Mesodermal cell (in vitro differentiated cells): ENCODE results near the gene LRMDA.
A peak's percentile ranks its signal among the peaks of the same experiment; 100 is the strongest.

Source experiments
- H3K27ac ChIP-seq: 2 replicates; pipeline ENCODE4 v1.7.0; 2013; ENCODE audit warnings: mild to moderate bottlenecking, low read depth, low read length, moderate library complexity; ENCODE audit not compliant: severe bottlenecking
- H3K36me3 ChIP-seq: 2 replicates; pipeline ENCODE4 v1.7.1; 2013; ENCODE audit warnings: mild to moderate bottlenecking, low read length, moderate library complexity; ENCODE audit not compliant: control insufficient read depth, insufficient read depth
- H3K4me1 ChIP-seq: one replicate; pipeline ENCODE4 v1.7.1; 2013; ENCODE audit warnings: mild to moderate bottlenecking, low read length; ENCODE audit not compliant: insufficient read depth, control insufficient read depth, poor library complexity, severe bottlenecking
- H3K4me3 ChIP-seq: 2 replicates; pipeline ENCODE4 v1.7.0; 2013; ENCODE audit warnings: low read length, control low read depth, mild to moderate bottlenecking; ENCODE audit not compliant: insufficient read depth, poor library complexity, severe bottlenecking; ENCODE audit errors: extremely low read depth
- H3K9me3 ChIP-seq: 2 replicates; pipeline ENCODE4 v1.7.1; 2013; ENCODE audit warnings: mild to moderate bottlenecking, low read length, moderate library complexity; ENCODE audit not compliant: control insufficient read depth
- WGBS, 2 experiments: methylation state at CpG; one replicate each; pipeline ENCODE4 v1.1.5; 2013; ENCODE audit warnings: missing lambda C conversion rate in 2 of 2; ENCODE audit not compliant: insufficient coverage in 2 of 2; 5-methylcytosine and 5-hydroxymethylcytosine counted together

Gene LRMDA

GRCh38 chr10:75770626-75771081 lies 339.2 kb downstream of the LRMDA start:
- 76 to 77% methylated on average over 5 to 7 of the region's 7 CpGs for WGBS, 2 experiments

DNA sequence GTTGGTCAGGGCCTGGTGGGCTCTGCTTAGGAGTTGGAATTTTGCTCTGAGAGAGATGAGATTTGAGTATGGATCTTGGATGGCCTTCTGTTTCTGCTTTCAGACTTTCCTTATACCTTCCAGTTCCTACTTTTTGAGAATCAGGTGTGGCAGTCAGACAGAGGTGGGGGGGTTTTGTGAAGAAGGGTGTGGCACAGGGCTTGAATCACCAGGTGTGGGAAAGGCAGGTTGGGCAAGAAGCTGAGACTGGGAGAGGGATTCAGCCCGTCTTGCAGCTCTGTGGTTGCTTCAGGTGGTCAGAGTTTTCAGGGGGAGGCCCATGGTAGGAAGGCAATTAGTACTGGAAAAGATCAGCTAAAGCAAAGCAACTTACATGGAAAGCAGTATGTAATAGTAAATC lies 340.2 kb downstream of the LRMDA start:
- 100% methylated on average over 1 of the region's 1 CpG; no CpG with 5 or more reads in 1 of the 2 experiments for WGBS, 2 experiments
- H3K4me3 ChIP-seq = no peak overlapping the region
- H3K9me3 ChIP-seq = no peaks in the 10 kb centered on the region
- no peaks in the 10 kb centered on the region for H3K4me1 ChIP-seq
- H3K36me3 ChIP-seq = no peaks in the 10 kb centered on the region
- no peak overlapping the region for H3K27ac ChIP-seq

More at GRCh38 chr10:75770626-75771081, 339.2 kb downstream of the LRMDA start:
- no peak overlapping the region for H3K27ac ChIP-seq
- H3K36me3 ChIP-seq = no peaks in the 10 kb centered on the region
- no peaks in the 10 kb centered on the region for H3K4me1 ChIP-seq
- H3K9me3 ChIP-seq = no peaks in the 10 kb centered on the region
- no peak overlapping the region for H3K4me3 ChIP-seq

DNA sequence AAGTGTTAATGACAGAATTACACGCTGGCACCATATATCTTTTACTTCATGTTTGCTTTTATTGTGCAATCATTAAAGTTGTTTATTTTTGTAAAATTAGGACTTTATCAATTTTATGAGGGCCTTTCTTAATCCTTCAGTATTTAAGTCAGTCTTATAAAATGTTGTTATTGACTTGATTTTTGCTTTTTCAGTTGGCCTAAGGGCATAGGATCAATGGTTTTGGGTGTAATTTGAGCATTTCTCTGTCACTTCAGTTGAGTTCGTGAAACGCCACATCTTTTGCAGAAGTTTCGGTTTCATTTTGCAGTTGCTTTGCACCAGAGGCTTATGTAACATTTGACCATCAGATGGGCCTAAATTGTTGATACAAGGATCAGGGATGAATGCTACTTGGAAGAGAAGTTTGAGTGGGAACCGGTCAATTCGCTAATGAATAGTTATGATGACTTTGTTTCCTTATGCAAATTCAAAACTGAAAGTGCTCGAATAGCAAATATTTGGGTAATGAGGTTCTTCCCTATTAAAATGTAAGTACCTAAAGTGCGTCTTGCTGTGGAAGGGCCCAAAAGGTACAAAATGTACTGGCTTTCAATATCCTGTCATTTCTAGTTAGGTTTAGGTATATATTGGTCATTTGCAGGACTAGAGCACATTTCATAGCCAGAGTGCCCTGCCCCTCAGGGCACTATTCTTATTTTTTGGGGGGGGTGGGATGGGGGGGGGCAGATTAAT lies 340.9 kb downstream of the LRMDA start:
- 88 to 89% methylated on average over 4 to 6 of the region's 8 CpGs for whole genome bisulfite sequencing, 2 experiments
- Histone ChIP-seq H3K9me3 (no peaks in the 10 kb centered on the region), H3K4me3 (no peak overlapping the region), H3K4me1 (no peaks in the 10 kb centered on the region), H3K36me3 (no peaks in the 10 kb centered on the region), H3K27ac (no peak overlapping the region)

- Histone ChIP-seq H3K27ac (no peak overlapping the region), H3K4me1 (no peaks in the 10 kb centered on the region), H3K4me3 (no peak overlapping the region), H3K36me3 (no peaks in the 10 kb centered on the region), H3K9me3 (no peaks in the 10 kb centered on the region)
- 86 to 100% methylated on average over 4 to 5 of the region's 5 CpGs for WGBS, 2 experiments
Observed at GRCh38 chr10:75773231-75773780, 341.9 kb downstream of the LRMDA start.

DNA sequence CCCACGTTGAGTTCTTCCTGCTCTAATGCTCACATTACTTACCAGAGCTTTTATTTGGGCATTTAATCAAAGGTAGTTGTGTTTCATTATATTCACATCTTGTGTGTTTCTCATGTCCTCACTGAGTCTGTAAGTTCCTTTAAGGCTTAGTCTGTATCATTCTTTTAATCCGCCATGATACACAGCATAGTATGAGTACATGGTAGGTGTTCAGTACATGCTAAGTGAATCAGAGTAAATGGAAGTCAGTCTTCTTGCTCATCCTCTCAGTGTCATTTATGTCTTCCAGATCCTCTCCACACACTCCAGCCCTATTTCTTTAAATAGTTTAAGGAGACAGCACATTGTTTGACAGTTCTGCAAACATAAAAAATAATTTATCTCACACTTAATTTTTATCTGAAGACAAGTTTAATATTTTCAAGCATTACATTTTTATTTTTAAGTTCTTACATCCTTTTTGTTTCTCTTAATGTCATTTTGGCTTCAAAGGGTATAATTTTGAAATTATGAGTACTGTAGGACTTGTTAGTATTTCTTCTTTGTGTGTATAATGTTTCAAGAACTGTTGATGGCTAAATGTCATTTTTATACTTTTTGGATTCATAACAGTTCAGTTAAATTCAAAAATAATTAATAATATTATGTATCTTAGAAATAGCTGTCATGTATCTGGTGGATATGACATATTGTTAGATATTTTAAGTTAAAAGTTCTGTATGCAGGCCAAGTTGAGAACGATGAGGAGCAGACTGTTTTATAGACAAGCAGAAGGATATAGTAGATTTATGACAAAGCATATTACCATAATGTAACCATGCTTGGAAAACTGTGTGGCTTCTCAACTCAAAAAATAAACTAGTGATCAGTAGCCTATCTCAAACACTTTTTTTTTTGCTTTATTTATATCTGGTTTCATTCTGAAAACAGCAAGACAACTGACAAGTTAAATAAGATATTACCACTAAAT lies 342.7 kb downstream of the LRMDA start:
- H3K4me3 ChIP-seq = no peak overlapping the region
- H3K27ac ChIP-seq = peak overlapping the region; percentile 23
- no peaks in the 10 kb centered on the region for H3K9me3 ChIP-seq
- H3K36me3 ChIP-seq = no peaks in the 10 kb centered on the region
- WGBS, 2 experiments = 90% methylated on average over 2 of the region's 3 CpGs; no CpG with 5 or more reads in 1 of the 2 experiments
- no peaks in the 10 kb centered on the region for H3K4me1 ChIP-seq

GRCh38 chr10:75774783-75775490 lies 343.5 kb downstream of the LRMDA start:
- Histone ChIP-seq H3K9me3 (no peaks in the 10 kb centered on the region), H3K4me3 (no peak overlapping the region), H3K27ac (peak overlapping the region; percentile 23), H3K36me3 (no peaks in the 10 kb centered on the region), H3K4me1 (no peaks in the 10 kb centered on the region)
- 97 to 100% methylated on average over 2 to 4 of the region's 6 CpGs for WGBS, 2 experiments

DNA sequence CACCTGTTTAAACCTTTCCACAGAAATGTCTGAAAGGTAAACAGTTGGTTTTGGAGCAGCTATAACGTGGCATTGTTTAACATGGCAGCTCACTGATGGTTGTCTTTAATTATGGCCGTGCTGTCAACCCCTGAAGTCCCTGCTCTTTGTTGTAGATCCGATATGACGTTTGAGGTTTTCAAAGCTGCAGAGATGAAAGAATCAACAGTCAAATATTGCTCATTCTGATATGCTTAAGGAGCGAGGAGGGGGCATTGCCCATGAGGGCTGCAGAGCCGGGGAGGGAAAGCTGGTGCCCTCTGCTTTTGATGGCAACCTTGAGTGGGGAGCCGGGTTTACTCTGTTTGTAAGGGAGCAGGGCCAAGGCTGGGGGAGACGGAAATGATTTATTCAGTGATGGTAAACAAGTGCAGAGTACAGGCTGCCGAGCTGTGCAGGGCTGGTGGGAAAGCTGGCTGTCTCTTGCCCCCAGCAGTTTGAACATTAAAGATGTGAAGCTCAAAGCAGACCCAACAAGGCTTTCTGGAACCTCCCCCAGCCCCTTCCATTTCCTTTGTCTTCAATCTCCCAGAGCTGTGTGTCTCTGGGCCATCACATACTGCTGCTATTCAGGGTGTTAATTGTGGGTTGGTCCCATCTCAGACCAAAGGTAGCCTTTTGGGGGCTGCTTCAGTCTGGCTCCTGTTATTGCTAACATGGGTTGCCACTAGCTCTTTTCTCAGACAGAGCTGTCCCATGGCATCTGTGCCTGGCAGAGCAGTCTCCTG lies 345.5 kb downstream of the LRMDA start:
- no peaks in the 10 kb centered on the region for H3K4me1 ChIP-seq
- H3K9me3 ChIP-seq = no peaks in the 10 kb centered on the region
- no peak overlapping the region for H3K27ac ChIP-seq
- 88 to 96% methylated on average over 7 to 8 of the region's 9 CpGs for WGBS, 2 experiments
- H3K4me3 ChIP-seq = no peak overlapping the region
- H3K36me3 ChIP-seq = no peaks in the 10 kb centered on the region

DNA sequence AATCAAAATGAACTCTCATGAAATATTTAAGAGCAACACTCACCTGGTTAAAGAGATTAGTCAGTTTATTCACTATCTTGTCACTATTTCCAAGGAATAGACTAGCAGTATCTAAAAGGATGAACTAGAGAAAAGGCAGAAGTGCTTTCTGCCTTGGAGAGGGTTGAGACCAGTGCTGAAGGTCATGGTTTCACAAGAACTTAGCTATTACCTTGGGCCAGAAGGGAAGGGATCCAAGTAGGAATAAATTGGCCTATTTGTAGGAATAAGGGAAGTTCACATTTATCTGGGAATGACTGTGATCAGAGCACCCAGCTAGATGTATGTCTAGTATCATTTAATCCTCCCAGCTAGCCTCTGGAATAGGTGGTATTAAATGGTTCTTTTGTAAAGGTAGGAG lies 347.2 kb downstream of the LRMDA start:
- H3K27ac ChIP-seq = no peak overlapping the region
- no peaks in the 10 kb centered on the region for H3K9me3 ChIP-seq
- no peak overlapping the region for H3K4me3 ChIP-seq
- H3K36me3 ChIP-seq = no peaks in the 10 kb centered on the region
- no peaks in the 10 kb centered on the region for H3K4me1 ChIP-seq

- H3K4me3 ChIP-seq = no peak overlapping the region
- H3K27ac ChIP-seq = no peak overlapping the region
- 40 to 88% methylated on average over 1 of the region's 1 CpG for WGBS, 2 experiments
- H3K9me3 ChIP-seq = no peaks in the 10 kb centered on the region
- no peaks in the 10 kb centered on the region for H3K36me3 ChIP-seq
- H3K4me1 ChIP-seq = no peaks in the 10 kb centered on the region
Observed at GRCh38 chr10:75779276-75779675, 347.9 kb downstream of the LRMDA start.
